Panc1 (cell line): ENCODE data around the gene PRPF38B. TPM values are rescaled to one million over a fixed set of nuclear protein-coding genes. Genes with fewer than 3 reads are reported as not detected.

ENCODE experiments used
- ATAC-seq: fragments of 200-7000 bp; cut with Tn5 transposase; 2 replicates; pipeline ENCODE4 v1.9.1; 2020; ENCODE audit warnings: mild to moderate bottlenecking, moderate library complexity
- BruUV-seq: library from RNA; stranded (reverse); fragments of 400-500 nt; replicated peaks from 2 replicates; lab custom pipeline; 2021; lab: Mats Ljungman, UMichigan
- CTCF ChIA-PET: fragments of 300-600 bp; sonication (Branson Sonifier 250); formaldehyde crosslinking; loops from one replicate; lab custom pipeline; 2022; ENCODE audit warnings: antibody characterized with exemption; lab: Charles Lee
- POLR2A ChIA-PET: fragments of 300-600 bp; sonication (Branson Sonifier 250); formaldehyde crosslinking; loops from one replicate; lab custom pipeline; 2022; ENCODE audit warnings: antibody characterized with exemption; lab: Charles Lee
- DNase-seq: peaks from one replicate; pipeline ENCODE4 v3.0.0-alpha.2; 2010; ENCODE audit warnings: low read depth, low spot score
- H3K27ac ChIP-seq: 2 replicates; pipeline ENCODE4 v1.5.1; 2011; ENCODE audit warnings: mild to moderate bottlenecking, low read length, inconsistent platforms
- H3K27me3 ChIP-seq: fragments of 200-500 bp; sonication (Bioruptor generic); 2 replicates; pipeline ENCODE4 v1.6.0; 2014; ENCODE audit warnings: low read length, inconsistent platforms; ENCODE audit not compliant: control insufficient read depth, insufficient read depth
- H3K36me3 ChIP-seq: fragments of 200-500 bp; sonication (Bioruptor generic); 2 replicates; pipeline ENCODE4 v1.5.1; 2014; ENCODE audit warnings: inconsistent platforms, mild to moderate bottlenecking, low read length, moderate library complexity; ENCODE audit not compliant: control insufficient read depth, insufficient read depth
- H3K4me1 ChIP-seq: 2 replicates; pipeline ENCODE4 v1.5.1; 2011; ENCODE audit warnings: inconsistent platforms, mild to moderate bottlenecking, low read length, moderate library complexity; ENCODE audit not compliant: control insufficient read depth, insufficient read depth
- H3K4me3 ChIP-seq, 2 experiments: 2 replicates each; pipeline ENCODE4 v1.5.1; 2011 to 2012; ENCODE audit warnings: low read depth in 2 of 2, low read length in 2 of 2, mild to moderate bottlenecking in 2 of 2, inconsistent platforms in 1 of 2, moderate library complexity in 1 of 2
- H3K9me3 ChIP-seq: fragments of 200-500 bp; sonication (Bioruptor generic); 2 replicates; pipeline ENCODE4 v1.5.1; 2014; ENCODE audit warnings: low read depth, mild to moderate bottlenecking, inconsistent platforms, low read length, moderate library complexity; ENCODE audit not compliant: control insufficient read depth, insufficient read depth
- POLR2AphosphoS5 ChIP-seq: IDR thresholded peaks from 2 replicates; pipeline ENCODE4 v1.6.1; 2012; ENCODE audit warnings: mild to moderate bottlenecking, low read depth, low read length, moderate library complexity
- SIN3A ChIP-seq: IDR thresholded peaks from 2 replicates; pipeline ENCODE4 v1.6.1; 2012; ENCODE audit warnings: low read depth, mild to moderate bottlenecking, low read length, moderate library complexity, borderline replicate concordance; ENCODE audit not compliant: insufficient read depth
- TCF7L2 ChIP-seq: IDR thresholded peaks from 2 replicates; pipeline ENCODE4 v1.6.1; 2011; ENCODE audit warnings: mild to moderate bottlenecking, low read depth, low read length, inconsistent platforms
- in situ Hi-C: cut with HindIII; loops from 2 replicates; pipeline ENCODE4 v1.10.0; 2016; ENCODE audit warnings: low sequenced_read_pairs, low pct_unique_long_range_greater_than_20kb
- intact Hi-C: fragments of 100-400 bp; cut with micrococcal nuclease; formaldehyde crosslinking; loops from one replicate; pipeline ENCODE4 v1.10.0; 2022; ENCODE audit not compliant: unreplicated experiment
- total RNA-seq: library from RNA; stranded (reverse); gene quantifications from one replicate; pipeline ENCODE4 v1.2.1, GENCODE V29; 2021; ENCODE audit not compliant: unreplicated experiment
- TF ChIP-seq, protein P1 (sequence below), 2 experiments: IDR thresholded peaks; 2 replicates each; pipeline ENCODE4 v1.6.1; 2011 to 2012; ENCODE audit warnings: low read depth in 2 of 2, control low read depth in 1 of 2, low read length in 1 of 2, mild to moderate bottlenecking in 1 of 2, moderate library complexity in 1 of 2; ENCODE audit not compliant: insufficient read depth in 1 of 2
- TF ChIP-seq, protein P2 (sequence below): fragments of 450-650 bp; IDR thresholded peaks from 2 replicates; pipeline ENCODE4 v1.5.1; 2017; ENCODE audit warnings: mild to moderate bottlenecking

PRPF38B gene
- total RNA-seq, 1 experiment from 2014 or later: 31.7 TPM

DNA sequence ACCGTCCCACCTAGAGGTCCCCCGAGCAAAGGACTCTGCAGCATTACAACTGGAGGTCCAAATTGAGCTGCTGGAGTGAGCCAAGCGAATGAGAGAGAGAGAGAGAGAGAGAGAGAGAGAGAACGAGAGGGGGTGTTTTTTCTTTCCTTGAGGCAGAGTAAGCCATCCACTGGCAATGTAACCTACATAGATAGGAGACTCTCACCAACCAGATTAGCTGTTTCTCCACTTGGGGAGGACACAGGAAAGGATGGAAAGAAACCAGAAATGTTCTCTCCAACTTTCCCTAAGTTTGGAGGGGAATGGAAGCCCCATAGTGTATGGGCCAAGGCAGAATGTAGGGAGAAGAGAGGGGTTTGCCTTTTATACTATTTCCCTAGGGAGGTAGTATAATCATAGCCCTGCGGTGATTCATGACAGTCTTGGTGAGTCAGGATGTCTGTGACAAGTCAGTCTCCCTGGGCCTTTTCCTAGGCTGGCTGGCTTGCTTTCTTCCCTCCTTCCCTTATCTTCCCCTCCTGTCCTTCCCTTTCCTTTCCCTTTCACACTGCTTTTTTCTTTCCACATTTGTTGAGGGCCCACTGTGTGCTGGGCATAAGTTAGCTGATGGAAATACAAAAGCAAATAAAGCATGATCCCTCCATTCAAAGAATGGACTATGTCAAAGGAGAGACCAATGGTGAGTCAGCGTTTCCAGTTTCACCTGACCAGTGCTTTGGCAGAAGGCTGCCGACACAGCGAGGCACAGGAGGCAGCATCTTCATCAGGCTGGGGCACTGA, 27.7 kb downstream of the PRPF38B start:
- in situ Hi-C loops (no loop called here), intact Hi-C loops (no loop called here)
- POLR2A ChIA-PET: interaction anchor here (0.9 kb wide), 1 partner anchor 28 kb away, joined by 3 read pairs; the partner anchor contains the start of gene PRPF38B
- ATAC-seq (peak; percentile 90), DNase-seq (peak; percentile 62)
- Histone ChIP-seq H3K36me3 (no peaks in the 10 kb centered on the region), H3K4me3 (no peak overlapping the region), H3K4me1 (no peaks in the 10 kb centered on the region), H3K27ac (no peak overlapping the region), H3K9me3 (no peaks in the 10 kb centered on the region), H3K27me3 (no peaks in the 10 kb centered on the region)
- no TSS peak for BruUV-seq
- no peak for TF ChIP-seq POLR2AphosphoS5
- TF ChIP-seq TCF7L2: no peak
- no peak for TF ChIP-seq SIN3A
- TF ChIP-seq, protein P1, sequence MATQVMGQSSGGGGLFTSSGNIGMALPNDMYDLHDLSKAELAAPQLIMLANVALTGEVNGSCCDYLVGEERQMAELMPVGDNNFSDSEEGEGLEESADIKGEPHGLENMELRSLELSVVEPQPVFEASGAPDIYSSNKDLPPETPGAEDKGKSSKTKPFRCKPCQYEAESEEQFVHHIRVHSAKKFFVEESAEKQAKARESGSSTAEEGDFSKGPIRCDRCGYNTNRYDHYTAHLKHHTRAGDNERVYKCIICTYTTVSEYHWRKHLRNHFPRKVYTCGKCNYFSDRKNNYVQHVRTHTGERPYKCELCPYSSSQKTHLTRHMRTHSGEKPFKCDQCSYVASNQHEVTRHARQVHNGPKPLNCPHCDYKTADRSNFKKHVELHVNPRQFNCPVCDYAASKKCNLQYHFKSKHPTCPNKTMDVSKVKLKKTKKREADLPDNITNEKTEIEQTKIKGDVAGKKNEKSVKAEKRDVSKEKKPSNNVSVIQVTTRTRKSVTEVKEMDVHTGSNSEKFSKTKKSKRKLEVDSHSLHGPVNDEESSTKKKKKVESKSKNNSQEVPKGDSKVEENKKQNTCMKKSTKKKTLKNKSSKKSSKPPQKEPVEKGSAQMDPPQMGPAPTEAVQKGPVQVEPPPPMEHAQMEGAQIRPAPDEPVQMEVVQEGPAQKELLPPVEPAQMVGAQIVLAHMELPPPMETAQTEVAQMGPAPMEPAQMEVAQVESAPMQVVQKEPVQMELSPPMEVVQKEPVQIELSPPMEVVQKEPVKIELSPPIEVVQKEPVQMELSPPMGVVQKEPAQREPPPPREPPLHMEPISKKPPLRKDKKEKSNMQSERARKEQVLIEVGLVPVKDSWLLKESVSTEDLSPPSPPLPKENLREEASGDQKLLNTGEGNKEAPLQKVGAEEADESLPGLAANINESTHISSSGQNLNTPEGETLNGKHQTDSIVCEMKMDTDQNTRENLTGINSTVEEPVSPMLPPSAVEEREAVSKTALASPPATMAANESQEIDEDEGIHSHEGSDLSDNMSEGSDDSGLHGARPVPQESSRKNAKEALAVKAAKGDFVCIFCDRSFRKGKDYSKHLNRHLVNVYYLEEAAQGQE (IDR thresholded peaks at IDR 0.05; ENCODE audit: insufficient read depth in 1 of 2, low read depth in 2 of 2, low read length in 1 of 2): no peak
- TF ChIP-seq, protein P2, sequence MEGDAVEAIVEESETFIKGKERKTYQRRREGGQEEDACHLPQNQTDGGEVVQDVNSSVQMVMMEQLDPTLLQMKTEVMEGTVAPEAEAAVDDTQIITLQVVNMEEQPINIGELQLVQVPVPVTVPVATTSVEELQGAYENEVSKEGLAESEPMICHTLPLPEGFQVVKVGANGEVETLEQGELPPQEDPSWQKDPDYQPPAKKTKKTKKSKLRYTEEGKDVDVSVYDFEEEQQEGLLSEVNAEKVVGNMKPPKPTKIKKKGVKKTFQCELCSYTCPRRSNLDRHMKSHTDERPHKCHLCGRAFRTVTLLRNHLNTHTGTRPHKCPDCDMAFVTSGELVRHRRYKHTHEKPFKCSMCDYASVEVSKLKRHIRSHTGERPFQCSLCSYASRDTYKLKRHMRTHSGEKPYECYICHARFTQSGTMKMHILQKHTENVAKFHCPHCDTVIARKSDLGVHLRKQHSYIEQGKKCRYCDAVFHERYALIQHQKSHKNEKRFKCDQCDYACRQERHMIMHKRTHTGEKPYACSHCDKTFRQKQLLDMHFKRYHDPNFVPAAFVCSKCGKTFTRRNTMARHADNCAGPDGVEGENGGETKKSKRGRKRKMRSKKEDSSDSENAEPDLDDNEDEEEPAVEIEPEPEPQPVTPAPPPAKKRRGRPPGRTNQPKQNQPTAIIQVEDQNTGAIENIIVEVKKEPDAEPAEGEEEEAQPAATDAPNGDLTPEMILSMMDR: no peak
- CTCF ChIA-PET: interaction anchor here (0.7 kb wide), 1 partner anchor 214 kb away, joined by 3 read pairs; no protein-coding TSS in a partner anchor

DNA sequence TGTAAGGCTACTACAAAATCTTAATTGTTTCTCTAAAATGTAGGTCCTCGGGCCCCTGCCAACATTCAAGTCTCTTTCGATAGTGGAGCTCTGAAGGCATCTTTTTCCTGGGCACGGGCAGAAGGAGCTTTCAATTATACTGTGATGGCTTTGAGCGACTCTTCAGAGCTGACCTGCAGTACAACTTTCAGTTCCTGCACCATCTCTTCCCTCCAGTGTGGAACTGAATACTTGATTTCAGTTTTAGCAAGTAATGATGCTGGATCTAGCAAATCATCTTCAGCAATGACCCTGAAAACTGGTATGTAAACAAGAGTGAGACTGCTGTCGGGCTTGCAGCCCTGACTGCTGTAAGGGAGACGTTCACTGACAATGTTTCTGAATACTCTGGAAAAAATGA, 30.2 kb downstream of the PRPF38B start:
- no TSS peak for BruUV-seq
- Histone ChIP-seq H3K27ac (no peak overlapping the region), H3K9me3 (no peaks in the 10 kb centered on the region), H3K27me3 (no peaks in the 10 kb centered on the region), H3K4me1 (no peaks in the 10 kb centered on the region), H3K4me3 (peak overlapping the region in 1 of 2 experiments; percentile 12; a peak in 1 of 4 replicates), H3K36me3 (no peaks in the 10 kb centered on the region)
- DNase-seq (no peak), ATAC-seq (no peak)
- ChIA-PET POLR2A (no interaction called here), CTCF (no interaction called here)
- intact Hi-C loops (no loop called here), in situ Hi-C loops (no loop called here)
- TF ChIP-seq TCF7L2: no peak
- no peak for TF ChIP-seq SIN3A
- TF ChIP-seq, protein P1 (IDR thresholded peaks at IDR 0.05; ENCODE audit: insufficient read depth in 1 of 2, low read depth in 2 of 2, low read length in 1 of 2): no peak
- no peak for TF ChIP-seq POLR2AphosphoS5
- TF ChIP-seq, protein P2: no peak
